ENCODE data around the gene HSFY1.
"Not testable (repeated sequence)": the region's sequence is repeated elsewhere in the genome, so short reads cannot be mapped to it uniquely, and the experiment has no call there.

HSFY1 gene

GRCh38 chrY:18546420-18546819 is at the start of gene HSFY1:
Gene HSFY1, plus strand, starts transcription at chrY:18546720. Its CDS starts 68 bp downstream, at chrY:18546788.
- DNase-seq = not testable (repeated sequence)

- not testable (repeated sequence) for DNase-seq
These were observed 42.3 kb upstream of the HSFY1 start for GRCh38 chrY:18504266-18504665.

DNA sequence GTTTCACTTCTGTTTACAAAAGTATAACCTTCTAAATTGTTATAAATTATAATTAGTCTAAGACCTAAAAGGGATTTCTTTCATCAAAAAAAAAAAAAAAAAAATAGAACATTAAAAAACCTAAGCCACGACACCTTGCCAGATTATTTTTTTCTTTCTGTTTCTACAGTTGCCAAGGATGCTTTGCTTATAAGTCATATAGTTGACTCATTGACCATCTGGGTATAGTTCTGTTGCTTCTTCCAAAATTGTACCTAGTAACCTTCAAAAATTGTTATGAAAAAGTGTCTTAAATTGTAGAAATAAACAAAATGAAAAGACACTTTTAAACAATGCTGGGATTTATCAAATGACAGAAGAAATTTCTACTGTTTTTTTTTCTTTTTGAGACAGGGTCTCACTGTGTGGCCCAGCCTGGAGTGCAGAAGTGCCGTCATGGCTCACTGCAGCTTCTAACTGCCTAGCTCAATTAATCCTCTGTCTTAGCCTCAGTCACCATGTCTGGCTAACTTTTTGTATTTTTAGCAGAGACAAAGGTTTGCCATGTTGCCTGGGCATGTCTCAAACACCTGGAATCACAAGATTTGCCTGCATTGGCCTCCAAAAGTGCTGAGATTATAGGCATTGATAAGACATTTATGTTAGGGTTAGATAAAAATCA is 15.4 kb upstream of the HSFY1 start:
- not testable (repeated sequence) for DNase-seq

GRCh38 chrY:18538952-18539351 is 7.6 kb upstream of the HSFY1 start:
- DNase-seq = not testable (repeated sequence)

- DNase-seq = not testable (repeated sequence)
These were observed 6.6 kb downstream of the HSFY1 start for GRCh38 chrY:18553132-18553531.

DNA sequence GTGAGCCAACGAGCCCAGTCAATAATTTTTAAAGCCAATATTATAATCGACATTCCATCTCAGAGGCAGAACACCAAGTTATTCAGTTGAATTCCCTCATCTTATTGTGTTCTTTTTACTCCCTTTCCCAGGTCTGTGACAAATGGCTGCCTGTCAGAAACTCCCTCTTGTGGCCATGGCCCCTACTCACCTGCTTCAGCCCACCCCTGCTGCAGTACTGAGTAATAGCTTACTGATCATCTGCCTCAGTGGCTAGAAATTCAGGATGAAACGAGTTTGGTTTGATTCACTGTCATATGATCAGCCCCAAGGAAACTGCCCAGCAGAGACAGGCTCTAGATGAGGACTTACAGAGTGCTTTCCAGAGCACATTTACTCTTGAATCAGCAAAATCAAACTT is 19.4 kb downstream of the HSFY1 start:
- DNase-seq = not testable (repeated sequence)
